SK-N-SH (cell line): Measurements from ENCODE around the gene ABCG1. TPM values are rescaled to one million over a fixed set of nuclear protein-coding genes. Genes with fewer than 3 reads are reported as not detected.

Experiments
- CTCF ChIA-PET: fragments of 300-600, 350-600 bp; formaldehyde crosslinking; extraction: SDS; loops from one replicate; lab custom pipeline; 2021; lab: Yijun Ruan, JAX
- POLR2A ChIA-PET: fragments of 350-600 bp; sonication (Branson Sonifier 250); formaldehyde crosslinking; extraction: SDS; loops from one replicate; lab custom pipeline; 2020; ENCODE audit warnings: antibody characterized with exemption, inconsistent platforms; lab: Yijun Ruan, JAX
- DNase-seq: peaks from one replicate; pipeline ENCODE4 v3.0.0; 2012
- H2AFZ ChIP-seq: fragments of 200-600 bp; sonication (generic); 2 replicates; pipeline ENCODE4 v1.8.1; 2016; ENCODE audit warnings: antibody characterized with exemption, mild to moderate bottlenecking, low read depth
- H3F3A ChIP-seq: fragments of 200-600 bp; sonication (generic); replicated peaks from 2 replicates; pipeline ENCODE3; 2016; ENCODE audit warnings: antibody characterized with exemption, mild to moderate bottlenecking; ENCODE audit not compliant: insufficient read depth
- H3K27ac ChIP-seq, 2 experiments: fragments of 200-500 bp in 1 of 2; fragments of 200-600 bp in 1 of 2; sonication (Bioruptor generic) in 1 of 2; sonication (generic), shearing (Covaris generic) in 1 of 2; 2 replicates each; pipeline versions ENCODE4 v1.5.1 to v1.6.1; 2014 to 2016; ENCODE audit warnings: low read depth in 2 of 2, inconsistent platforms in 1 of 2, low read length in 1 of 2, mild to moderate bottlenecking in 1 of 2, mixed read lengths in 1 of 2
- H3K27me3 ChIP-seq: fragments of 200-600 bp; sonication (generic), shearing (Covaris generic); 2 replicates; pipeline ENCODE4 v1.6.1; 2016; ENCODE audit warnings: mixed run types; ENCODE audit not compliant: insufficient read depth
- H3K36me3 ChIP-seq, 2 experiments: fragments of 200-500 bp in 1 of 2; fragments of 200-600 bp in 1 of 2; sonication (Bioruptor generic) in 1 of 2; sonication (generic) in 1 of 2; replicated peaks in 1 of 2; 2 replicates each; pipeline versions ENCODE3 to v1.5.1; 2014 to 2016; ENCODE audit warnings: low read length in 1 of 2, mild to moderate bottlenecking in 1 of 2; ENCODE audit not compliant: insufficient read depth in 2 of 2, control insufficient read depth in 1 of 2
- H3K4me1 ChIP-seq, 2 experiments: fragments of 200-500 bp in 1 of 2; fragments of 200-600 bp in 1 of 2; sonication (Bioruptor generic) in 1 of 2; sonication (generic), shearing (Covaris generic) in 1 of 2; 2 replicates each; pipeline versions ENCODE4 v1.5.1 to v1.6.1; 2014 to 2016; ENCODE audit warnings: low read depth in 1 of 2, low read length in 1 of 2, mixed run types in 1 of 2; ENCODE audit not compliant: insufficient read depth in 2 of 2, control insufficient read depth in 1 of 2
- H3K4me2 ChIP-seq: fragments of 200-600 bp; sonication (generic), shearing (Covaris generic); 2 replicates; pipeline ENCODE4 v1.6.1; 2017; ENCODE audit warnings: mixed run types
- H3K4me3 ChIP-seq, 2 experiments: fragments of 200-500 bp in 1 of 2; fragments of 200-600 bp in 1 of 2; sonication (Bioruptor generic) in 1 of 2; sonication (generic), shearing (Covaris generic) in 1 of 2; 2 replicates each; pipeline versions ENCODE4 v1.5.1 to v1.8.1; 2014 to 2016; ENCODE audit warnings: low read depth in 2 of 2, inconsistent platforms in 1 of 2, low read length in 1 of 2, mild to moderate bottlenecking in 1 of 2, mixed read lengths in 1 of 2, moderate library complexity in 1 of 2
- H3K79me2 ChIP-seq: fragments of 200-600 bp; sonication (generic); 2 replicates; pipeline ENCODE4 v1.8.1; 2017; ENCODE audit warnings: mild to moderate bottlenecking; ENCODE audit not compliant: insufficient read depth
- H3K9ac ChIP-seq: fragments of 200-600 bp; sonication (generic); 2 replicates; pipeline ENCODE4 v1.6.1; 2017; ENCODE audit warnings: mixed run types
- H3K9me2 ChIP-seq: fragments of 200-600 bp; sonication (generic); 2 replicates; pipeline ENCODE4 v1.6.1; 2017; ENCODE audit warnings: mixed run types
- H3K9me3 ChIP-seq: fragments of 200-600 bp; sonication (generic); 2 replicates; pipeline ENCODE4 v1.6.1; 2017; ENCODE audit warnings: mixed run types, mild to moderate bottlenecking, moderate library complexity
- H4K20me1 ChIP-seq: fragments of 200-600 bp; sonication (generic); 2 replicates; pipeline ENCODE4 v1.6.1; 2017; ENCODE audit warnings: mild to moderate bottlenecking, mixed run types; ENCODE audit not compliant: insufficient read depth
- CHD2 ChIP-seq: fragments of 150-350 bp; IDR thresholded peaks from 2 replicates; pipeline ENCODE4 v1.6.1; 2018; ENCODE audit warnings: low read length; ENCODE audit not compliant: partially characterized antibody
- CTCF ChIP-seq: fragments of 200-600 bp; sonication (generic); IDR thresholded peaks from 2 replicates; pipeline ENCODE4 v1.6.1; 2017; ENCODE audit warnings: antibody characterized with exemption, mild to moderate bottlenecking, moderate library complexity
- EZH2phosphoT487 ChIP-seq: fragments of 200-600 bp; sonication (generic); IDR thresholded peaks from 2 replicates; pipeline ENCODE4 v1.6.1; 2017; ENCODE audit warnings: low read depth, mixed run types, mild to moderate bottlenecking, antibody characterized with exemption, moderate library complexity, borderline replicate concordance
- FOSL2 ChIP-seq: IDR thresholded peaks from 2 replicates; pipeline ENCODE4 v1.4.0; 2012; ENCODE audit warnings: low read depth, mild to moderate bottlenecking, moderate library complexity, borderline replicate concordance
- FOXJ3 ChIP-seq: sonication (generic); formaldehyde crosslinking; IDR thresholded peaks from 2 replicates; pipeline ENCODE4 v1.5.1; 2020; ENCODE audit warnings: mild to moderate bottlenecking, missing genetic modification reagents
- FOXM1 ChIP-seq: IDR thresholded peaks from 2 replicates; pipeline ENCODE4 v1.4.0; 2012; ENCODE audit warnings: low read depth, mild to moderate bottlenecking
- GABPA ChIP-seq: IDR thresholded peaks from 2 replicates; pipeline ENCODE4 v1.4.0; 2012; ENCODE audit warnings: low read depth, mild to moderate bottlenecking
- GATA2 ChIP-seq: sonication (generic); formaldehyde crosslinking; IDR thresholded peaks from 2 replicates; pipeline ENCODE4 v1.5.0; 2020; ENCODE audit warnings: mild to moderate bottlenecking, missing genetic modification reagents
- NFIC ChIP-seq: IDR thresholded peaks from 2 replicates; pipeline ENCODE4 v1.4.0; 2012; ENCODE audit warnings: borderline replicate concordance
- PBX3 ChIP-seq: IDR thresholded peaks from 2 replicates; pipeline ENCODE4; 2012
- SIN3A ChIP-seq: IDR thresholded peaks from 2 replicates; pipeline ENCODE4 v1.6.1; 2012; ENCODE audit warnings: low read depth, mild to moderate bottlenecking, low read length, moderate library complexity, borderline replicate concordance
- SMC3 ChIP-seq: IDR thresholded peaks from 2 replicates; pipeline ENCODE4 v1.6.1; 2012; ENCODE audit warnings: low read depth, low read length, improper control_type of control experiment
- TEAD4 ChIP-seq: IDR thresholded peaks from 2 replicates; pipeline ENCODE4 v1.4.0; 2012; ENCODE audit warnings: mild to moderate bottlenecking, borderline replicate concordance; ENCODE audit not compliant: insufficient read depth
- WGBS: methylation state at CpG from one replicate; pipeline ENCODE4 v1.1.6; 2017; ENCODE audit warnings: low lambda C conversion rate; 5-methylcytosine and 5-hydroxymethylcytosine counted together
- polyA plus RNA-seq, 3 experiments: library from polyadenylated mRNA; depleted of rRNA; stranded (reverse); fragments of >200 nt; gene quantifications; 2 replicates each; pipeline ENCODE4 v1.2.3, GENCODE V29; 2012
- TF ChIP-seq, protein P1 (sequence below): IDR thresholded peaks from 2 replicates; pipeline ENCODE4 v1.4.0; 2012; ENCODE audit warnings: low read depth, borderline replicate concordance
- TF ChIP-seq, protein P2 (sequence below): IDR thresholded peaks from 2 replicates; pipeline ENCODE4 v1.6.1; 2012; ENCODE audit warnings: mild to moderate bottlenecking, low read depth, low read length, moderate library complexity

ABCG1 gene
- polyA plus RNA-seq, 1 of the 3 experiments (the other 2 are of a cell fraction) = 0.07 TPM

DNA sequence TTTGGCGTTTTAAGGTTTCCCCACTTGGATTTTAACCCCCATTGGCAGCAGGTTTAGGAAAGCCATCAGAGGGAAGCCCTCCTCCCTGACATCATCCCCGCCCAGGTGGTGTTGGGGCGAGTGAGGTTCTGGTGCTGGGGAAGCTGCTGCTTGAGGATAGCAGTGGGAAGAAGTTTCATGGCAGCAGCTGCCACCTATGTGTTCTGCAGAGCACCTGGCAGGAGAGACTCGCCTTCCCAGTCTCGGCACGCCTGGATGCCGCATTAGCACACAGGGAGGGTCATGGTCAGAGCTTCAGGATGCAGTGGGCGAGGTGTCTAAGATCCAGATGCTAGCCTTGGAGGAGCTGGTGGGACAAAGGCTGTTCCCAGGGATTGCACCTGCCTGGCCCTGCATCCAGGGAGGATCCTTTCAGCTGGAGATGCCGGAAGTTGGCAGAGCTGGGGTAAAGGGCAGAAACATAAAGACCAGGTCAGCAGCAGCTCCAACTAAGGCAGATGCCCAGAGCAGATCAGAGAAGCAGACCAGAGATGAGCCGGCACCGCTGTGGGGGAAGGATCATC, 33.9 kb downstream of the ABCG1 start:
- ChIA-PET CTCF (interaction anchor here (1.2 to 3.4 kb wide), 5 partner anchors 8 to 107 kb away, joined by 3 to 15 read pairs (median 5); no protein-coding TSS in a partner anchor), POLR2A (interaction anchor here (0.6 kb wide), 2 partner anchors 12 to 17 kb away, joined by 3 read pairs; no protein-coding TSS in a partner anchor)
- no peaks in the 10 kb centered on the region for H3K79me2 ChIP-seq
- H3K27ac ChIP-seq = no peak overlapping the region
- peaks cover 0 to 19% of the 10 kb centered on the region in 2 experiments; a peak in 1 of 4 replicates for H3K4me1 ChIP-seq
- WGBS = 50% methylated on average over 11 of the region's 11 CpGs
- no peaks in the 10 kb centered on the region for H3K9me3 ChIP-seq
- no peaks in the 10 kb centered on the region for H3K27me3 ChIP-seq
- H3K4me2 ChIP-seq = no peak overlapping the region
- no peak overlapping the region for H3K9ac ChIP-seq
- H2AFZ ChIP-seq = no peak overlapping the region
- no peaks in the 10 kb centered on the region for H3K36me3 ChIP-seq
- no peaks in the 10 kb centered on the region for H3K9me2 ChIP-seq
- H3K4me3 ChIP-seq = no peak overlapping the region
- H3F3A ChIP-seq = no peaks in the 10 kb centered on the region
- no peak for TF ChIP-seq EZH2phosphoT487
- TF ChIP-seq FOXJ3 (CRISPR knock-in tag) = no peak
- TF ChIP-seq, protein P1, sequence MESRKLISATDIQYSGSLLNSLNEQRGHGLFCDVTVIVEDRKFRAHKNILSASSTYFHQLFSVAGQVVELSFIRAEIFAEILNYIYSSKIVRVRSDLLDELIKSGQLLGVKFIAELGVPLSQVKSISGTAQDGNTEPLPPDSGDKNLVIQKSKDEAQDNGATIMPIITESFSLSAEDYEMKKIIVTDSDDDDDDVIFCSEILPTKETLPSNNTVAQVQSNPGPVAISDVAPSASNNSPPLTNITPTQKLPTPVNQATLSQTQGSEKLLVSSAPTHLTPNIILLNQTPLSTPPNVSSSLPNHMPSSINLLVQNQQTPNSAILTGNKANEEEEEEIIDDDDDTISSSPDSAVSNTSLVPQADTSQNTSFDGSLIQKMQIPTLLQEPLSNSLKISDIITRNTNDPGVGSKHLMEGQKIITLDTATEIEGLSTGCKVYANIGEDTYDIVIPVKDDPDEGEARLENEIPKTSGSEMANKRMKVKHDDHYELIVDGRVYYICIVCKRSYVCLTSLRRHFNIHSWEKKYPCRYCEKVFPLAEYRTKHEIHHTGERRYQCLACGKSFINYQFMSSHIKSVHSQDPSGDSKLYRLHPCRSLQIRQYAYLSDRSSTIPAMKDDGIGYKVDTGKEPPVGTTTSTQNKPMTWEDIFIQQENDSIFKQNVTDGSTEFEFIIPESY = no peak
- no peak for TF ChIP-seq FOXM1
- no peak for TF ChIP-seq SIN3A
- TF ChIP-seq CHD2 = no peak
- TF ChIP-seq NFIC = no peak
- TF ChIP-seq, protein P2, sequence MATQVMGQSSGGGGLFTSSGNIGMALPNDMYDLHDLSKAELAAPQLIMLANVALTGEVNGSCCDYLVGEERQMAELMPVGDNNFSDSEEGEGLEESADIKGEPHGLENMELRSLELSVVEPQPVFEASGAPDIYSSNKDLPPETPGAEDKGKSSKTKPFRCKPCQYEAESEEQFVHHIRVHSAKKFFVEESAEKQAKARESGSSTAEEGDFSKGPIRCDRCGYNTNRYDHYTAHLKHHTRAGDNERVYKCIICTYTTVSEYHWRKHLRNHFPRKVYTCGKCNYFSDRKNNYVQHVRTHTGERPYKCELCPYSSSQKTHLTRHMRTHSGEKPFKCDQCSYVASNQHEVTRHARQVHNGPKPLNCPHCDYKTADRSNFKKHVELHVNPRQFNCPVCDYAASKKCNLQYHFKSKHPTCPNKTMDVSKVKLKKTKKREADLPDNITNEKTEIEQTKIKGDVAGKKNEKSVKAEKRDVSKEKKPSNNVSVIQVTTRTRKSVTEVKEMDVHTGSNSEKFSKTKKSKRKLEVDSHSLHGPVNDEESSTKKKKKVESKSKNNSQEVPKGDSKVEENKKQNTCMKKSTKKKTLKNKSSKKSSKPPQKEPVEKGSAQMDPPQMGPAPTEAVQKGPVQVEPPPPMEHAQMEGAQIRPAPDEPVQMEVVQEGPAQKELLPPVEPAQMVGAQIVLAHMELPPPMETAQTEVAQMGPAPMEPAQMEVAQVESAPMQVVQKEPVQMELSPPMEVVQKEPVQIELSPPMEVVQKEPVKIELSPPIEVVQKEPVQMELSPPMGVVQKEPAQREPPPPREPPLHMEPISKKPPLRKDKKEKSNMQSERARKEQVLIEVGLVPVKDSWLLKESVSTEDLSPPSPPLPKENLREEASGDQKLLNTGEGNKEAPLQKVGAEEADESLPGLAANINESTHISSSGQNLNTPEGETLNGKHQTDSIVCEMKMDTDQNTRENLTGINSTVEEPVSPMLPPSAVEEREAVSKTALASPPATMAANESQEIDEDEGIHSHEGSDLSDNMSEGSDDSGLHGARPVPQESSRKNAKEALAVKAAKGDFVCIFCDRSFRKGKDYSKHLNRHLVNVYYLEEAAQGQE = no peak
- no peak for TF ChIP-seq TEAD4
- no peak for TF ChIP-seq PBX3
- TF ChIP-seq FOSL2 = no peak
- no peak for TF ChIP-seq SMC3
- TF ChIP-seq GATA2 (CRISPR knock-in tag) = no peak
- no peak for TF ChIP-seq CTCF
- TF ChIP-seq GABPA = no peak
- no peaks in the 10 kb centered on the region for H4K20me1 ChIP-seq
- no peak for DNase-seq
